Measurements from ENCODE around the gene OR13C4.

OR13C4 gene

DNA sequence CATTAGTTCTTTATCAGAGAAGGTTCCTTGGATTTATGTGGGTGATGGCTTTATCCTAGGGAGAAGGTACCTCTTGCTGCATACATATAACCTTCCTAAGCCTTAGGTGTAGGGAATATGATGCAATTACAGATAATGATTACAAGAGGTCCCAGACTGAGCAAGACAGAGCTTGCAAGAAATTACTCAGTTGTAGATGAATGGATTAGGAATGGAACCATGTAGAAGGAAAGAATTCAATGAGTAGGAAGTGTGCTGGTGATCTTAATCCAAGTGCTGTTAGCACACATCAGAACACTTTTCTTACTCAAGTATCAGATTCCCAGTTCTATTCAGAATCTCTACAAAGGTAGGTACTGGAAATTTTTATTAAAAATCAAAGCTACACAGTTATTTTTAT lies 20.4 kb downstream of the OR13C4 start:
- Histone ChIP-seq H3K4me3 (ENCODE audit: low read depth, low read length) (no peak overlapping the region), H3K36me3 (no peaks in the 10 kb centered on the region), H3K9me3 (no peaks in the 10 kb centered on the region; the same call in 1 of the 2 replicates), H3K27me3 (no peaks in the 10 kb centered on the region), H3K4me1 (no peaks in the 10 kb centered on the region)
- DNase-seq = no peak
- TF ChIP-seq, protein P1, sequence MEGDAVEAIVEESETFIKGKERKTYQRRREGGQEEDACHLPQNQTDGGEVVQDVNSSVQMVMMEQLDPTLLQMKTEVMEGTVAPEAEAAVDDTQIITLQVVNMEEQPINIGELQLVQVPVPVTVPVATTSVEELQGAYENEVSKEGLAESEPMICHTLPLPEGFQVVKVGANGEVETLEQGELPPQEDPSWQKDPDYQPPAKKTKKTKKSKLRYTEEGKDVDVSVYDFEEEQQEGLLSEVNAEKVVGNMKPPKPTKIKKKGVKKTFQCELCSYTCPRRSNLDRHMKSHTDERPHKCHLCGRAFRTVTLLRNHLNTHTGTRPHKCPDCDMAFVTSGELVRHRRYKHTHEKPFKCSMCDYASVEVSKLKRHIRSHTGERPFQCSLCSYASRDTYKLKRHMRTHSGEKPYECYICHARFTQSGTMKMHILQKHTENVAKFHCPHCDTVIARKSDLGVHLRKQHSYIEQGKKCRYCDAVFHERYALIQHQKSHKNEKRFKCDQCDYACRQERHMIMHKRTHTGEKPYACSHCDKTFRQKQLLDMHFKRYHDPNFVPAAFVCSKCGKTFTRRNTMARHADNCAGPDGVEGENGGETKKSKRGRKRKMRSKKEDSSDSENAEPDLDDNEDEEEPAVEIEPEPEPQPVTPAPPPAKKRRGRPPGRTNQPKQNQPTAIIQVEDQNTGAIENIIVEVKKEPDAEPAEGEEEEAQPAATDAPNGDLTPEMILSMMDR (IDR thresholded peaks at IDR 0.05; ENCODE audit: low read depth, low read length) = no peak

DNA sequence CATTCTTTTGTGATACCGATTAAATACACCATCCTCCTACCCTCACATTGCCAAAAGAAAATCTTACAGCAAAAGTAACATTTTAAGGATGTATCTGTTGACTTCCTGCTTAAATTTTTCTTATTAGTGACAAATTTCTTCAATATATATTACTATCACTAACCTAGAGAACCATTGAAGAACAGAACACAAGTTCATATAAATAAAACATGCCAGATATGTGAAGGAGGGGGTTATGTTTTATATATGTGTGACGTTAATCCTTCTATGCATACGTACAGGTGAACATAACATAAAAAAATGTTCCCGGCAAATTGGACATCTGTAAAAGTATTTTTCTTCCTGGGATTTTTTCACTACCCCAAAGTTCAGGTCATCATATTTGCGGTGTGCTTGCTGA lies 23.0 kb downstream of the OR13C4 start, which contains the start of gene OR13F1:
Gene OR13F1 (plus strand): TSS at position 301 of the 400 bp plus-strand sequence. CDS start 0 bp downstream, at position 301.
- no peak for DNase-seq
- Histone ChIP-seq H3K4me3 (ENCODE audit: low read depth, low read length) (no peak within 1 kb of the TSS), H3K9me3 (no peaks in the 10 kb centered on the region), H3K36me3 (no peaks in the 10 kb centered on the region), H3K27me3 (no peaks in the 10 kb centered on the region), H3K4me1 (no peaks in the 10 kb centered on the region)
- TF ChIP-seq, protein P1 (IDR thresholded peaks at IDR 0.05; ENCODE audit: low read depth, low read length) = no peak

DNA sequence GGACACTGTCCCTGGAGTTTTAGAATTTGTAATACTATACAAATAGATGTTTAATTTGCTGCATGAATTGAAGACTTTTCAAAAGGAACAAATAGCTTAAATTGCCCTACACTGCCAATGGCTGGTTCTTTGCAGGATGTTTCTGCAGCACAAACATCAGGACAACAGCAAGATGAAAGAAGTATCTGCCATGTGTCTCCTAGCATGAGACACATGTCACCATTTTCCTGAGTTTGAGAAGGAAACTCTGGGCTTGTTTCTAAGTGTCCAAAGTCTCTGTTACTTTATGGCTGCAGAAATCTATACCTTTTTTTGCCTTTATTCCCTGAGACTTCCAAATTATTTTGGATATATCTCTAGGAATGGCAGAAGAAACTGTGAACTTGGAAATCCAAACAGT lies 23.6 kb downstream of the OR13C4 start:
- TF ChIP-seq, protein P1 (IDR thresholded peaks at IDR 0.05; ENCODE audit: low read depth, low read length) = no peak
- Histone ChIP-seq H3K4me1 (no peaks in the 10 kb centered on the region), H3K4me3 (ENCODE audit: low read depth, low read length) (no peak overlapping the region), H3K27me3 (no peaks in the 10 kb centered on the region), H3K9me3 (no peaks in the 10 kb centered on the region), H3K36me3 (no peaks in the 10 kb centered on the region)
- no peak for DNase-seq

DNA sequence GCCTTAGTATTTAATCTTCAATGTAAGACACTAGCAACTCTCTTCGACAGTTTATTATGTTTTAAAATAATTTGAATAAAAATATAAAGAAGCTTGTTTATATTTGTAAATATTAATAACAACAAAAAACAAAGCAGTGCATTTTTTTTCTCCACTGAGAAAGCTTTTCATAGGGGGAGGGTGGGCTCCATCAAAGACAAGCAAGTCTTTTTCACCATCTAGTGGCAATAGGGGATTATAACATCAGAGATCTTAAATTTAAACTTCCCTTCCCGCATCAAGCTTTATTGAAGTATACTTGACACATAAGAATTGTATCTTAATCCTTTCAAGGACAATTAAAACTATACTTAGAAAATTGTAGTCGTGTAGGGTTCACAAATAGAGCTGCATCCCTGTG lies 32.2 kb downstream of the OR13C4 start:
- Histone ChIP-seq H3K4me1 (no peaks in the 10 kb centered on the region), H3K9me3 (no peaks in the 10 kb centered on the region), H3K36me3 (no peaks in the 10 kb centered on the region), H3K4me3 (ENCODE audit: low read depth, low read length) (no peak overlapping the region), H3K27me3 (no peaks in the 10 kb centered on the region)
- TF ChIP-seq, protein P1 (IDR thresholded peaks at IDR 0.05; ENCODE audit: low read depth, low read length) = no peak
- no peak for DNase-seq

DNA sequence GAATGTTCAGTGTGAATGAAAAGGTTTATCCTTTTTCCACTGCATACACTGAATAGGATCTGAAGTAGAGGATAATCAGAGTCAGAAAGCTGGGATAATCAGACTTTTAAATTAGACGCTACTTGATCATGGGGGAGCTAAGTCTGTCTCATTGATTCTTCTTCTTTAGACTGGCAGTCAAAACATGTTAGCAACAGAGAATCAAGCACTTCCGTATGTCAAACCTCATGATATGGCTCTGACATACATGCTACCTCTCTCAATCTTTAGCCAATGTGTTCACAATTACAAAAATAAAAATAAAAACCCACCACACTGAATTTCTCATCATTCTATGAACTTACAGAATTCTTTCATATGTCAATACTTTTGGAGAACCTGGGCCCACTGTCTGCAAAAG lies 42.0 kb downstream of the OR13C4 start:
- H3K36me3 ChIP-seq = no peaks in the 10 kb centered on the region
- no peaks in the 10 kb centered on the region for H3K4me1 ChIP-seq
- H3K4me3 ChIP-seq (ENCODE audit: low read depth, low read length) = no peak overlapping the region
- TF ChIP-seq, protein P1 (IDR thresholded peaks at IDR 0.05; ENCODE audit: low read depth, low read length) = no peak
- no peaks in the 10 kb centered on the region for H3K9me3 ChIP-seq
- no peaks in the 10 kb centered on the region for H3K27me3 ChIP-seq
- DNase-seq = no peak

DNA sequence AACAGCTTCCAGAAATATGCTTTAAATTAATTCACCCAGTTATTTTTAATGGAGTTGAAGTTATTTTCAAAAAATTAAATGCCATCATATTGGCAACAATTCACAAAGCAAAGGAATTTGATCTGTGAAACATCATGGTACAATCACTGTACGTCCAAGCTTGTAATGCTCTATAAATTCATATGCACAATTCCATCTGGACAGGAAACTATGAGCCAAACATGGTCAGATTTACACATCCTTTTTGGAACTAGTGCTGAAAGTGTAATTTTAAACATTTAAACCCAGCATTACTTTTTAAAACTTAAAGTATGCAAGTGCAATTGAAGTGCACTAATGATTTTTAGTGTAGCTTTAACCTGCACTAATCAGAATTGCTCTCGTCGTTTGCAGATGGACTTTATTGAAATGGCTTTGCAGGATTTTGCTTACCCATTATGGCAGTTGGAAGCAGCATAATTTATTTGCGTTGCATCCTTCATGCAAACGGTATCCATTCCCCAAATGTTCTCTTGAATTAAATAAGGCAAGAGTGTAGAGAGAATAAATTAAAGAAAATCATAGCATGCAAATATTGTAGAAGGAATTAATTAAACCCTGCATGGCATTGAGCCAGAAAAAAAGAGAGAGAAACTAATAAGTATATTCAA lies 44.0 kb downstream of the OR13C4 start:
- H3K4me3 ChIP-seq (ENCODE audit: low read depth, low read length) = no peak overlapping the region
- H3K4me1 ChIP-seq = no peaks in the 10 kb centered on the region
- TF ChIP-seq, protein P1 (IDR thresholded peaks at IDR 0.05; ENCODE audit: low read depth, low read length) = no peak
- H3K27me3 ChIP-seq = no peaks in the 10 kb centered on the region
- no peaks in the 10 kb centered on the region for H3K9me3 ChIP-seq
- DNase-seq = no peak
- H3K36me3 ChIP-seq = no peaks in the 10 kb centered on the region
